HepG2 (cell line): ENCODE data around the gene TUBE1. TPM values are rescaled to one million over a fixed set of nuclear protein-coding genes. Genes with fewer than 3 reads are reported as not detected.
A peak's percentile ranks its signal among the peaks of the same experiment; 100 is the strongest.

Source experiments
- ATAC-seq: fragments of 200-7000 bp; cut with Tn5 transposase; 3 replicates; pipeline ENCODE4 v1.9.1; 2020; ENCODE audit warnings: mild to moderate bottlenecking, moderate library complexity
- BruUV-seq: library from RNA; stranded (reverse); fragments of 400-500 nt; replicated peaks from 2 replicates; lab custom pipeline; 2021; lab: Mats Ljungman, UMichigan
- CTCF ChIA-PET: fragments of 300-600 bp; formaldehyde crosslinking; extraction: SDS; loops from one replicate; lab custom pipeline; 2021; ENCODE audit warnings: low total read pairs, inconsistent platforms, low intra/inter-chr PET ratio; lab: Yijun Ruan, JAX
- POLR2A ChIA-PET: fragments of 350-600 bp; sonication (Branson Sonifier 250); formaldehyde crosslinking; loops from one replicate; lab custom pipeline; 2020; ENCODE audit warnings: antibody characterized with exemption, inconsistent platforms; lab: Yijun Ruan, JAX
- DNase-seq: peaks from one replicate; pipeline ENCODE4 v3.0.0-alpha.2; 2015; ENCODE audit warnings: low spot score
- FAIRE-seq: peaks from 3 replicates; lab custom pipeline; 2011; peaks lifted over from hg19 to GRCh38; lab: Jason Lieb, UNC
- H2AFZ ChIP-seq: one replicate; pipeline ENCODE4 v1.6.1; 2011; ENCODE audit warnings: low read length, inconsistent platforms
- H3K27ac ChIP-seq: fragments of 300-600 bp; 3 replicates; pipeline ENCODE4 v1.8.0; 2011; ENCODE audit warnings: mixed run types, mild to moderate bottlenecking, mixed read lengths, low read length, inconsistent platforms; ENCODE audit not compliant: insufficient read depth; ENCODE audit errors: extremely low read length
- H3K27me3 ChIP-seq, 2 experiments: fragments of 200-600 bp in 1 of 2; 2 replicates in 1 of 2; 3 replicates in 1 of 2; pipeline versions ENCODE4 v1.6.0 to v1.8.0; 2011; ENCODE audit warnings: low read length in 2 of 2, mild to moderate bottlenecking in 2 of 2, moderate library complexity in 2 of 2, inconsistent platforms in 1 of 2; ENCODE audit not compliant: insufficient read depth in 2 of 2, control insufficient read depth in 1 of 2
- H3K36me3 ChIP-seq, 2 experiments: fragments of 200-600 bp in 1 of 2; replicated peaks in 1 of 2; 2 replicates in 1 of 2; 3 replicates in 1 of 2; pipeline versions ENCODE4 v1.5.1 to v1.8.0; 2011; ENCODE audit warnings: low read length in 2 of 2, inconsistent platforms in 1 of 2; ENCODE audit not compliant: insufficient read depth in 2 of 2, control insufficient read depth in 1 of 2
- H3K4me1 ChIP-seq: 2 replicates; pipeline ENCODE4 v1.5.1; 2012; ENCODE audit warnings: low read length, inconsistent platforms; ENCODE audit not compliant: insufficient read depth
- H3K4me2 ChIP-seq: 2 replicates; pipeline ENCODE4 v1.6.0; 2011; ENCODE audit warnings: low read depth, low read length, inconsistent platforms
- H3K4me3 ChIP-seq, 3 experiments: fragments of 200-600 bp in 1 of 3; sonication (generic), shearing (Covaris generic) in 1 of 3; replicated peaks in 1 of 3; 2 replicates each; pipeline ENCODE4 v1.5.1; 2011 to 2016; ENCODE audit warnings: low read length in 3 of 3, inconsistent platforms in 2 of 3, low read depth in 2 of 3, mild to moderate bottlenecking in 2 of 3, control low read depth in 1 of 3, mixed read lengths in 1 of 3; ENCODE audit not compliant: insufficient read depth in 1 of 3
- H3K79me2 ChIP-seq: one replicate; pipeline ENCODE4 v1.6.1; 2011; ENCODE audit warnings: low read length, inconsistent platforms; ENCODE audit not compliant: insufficient read depth
- H3K9ac ChIP-seq: 2 replicates; pipeline ENCODE4 v1.6.0; 2011; ENCODE audit warnings: mild to moderate bottlenecking, low read depth, low read length, inconsistent platforms; ENCODE audit not compliant: insufficient read depth
- H3K9me3 ChIP-seq: 2 replicates; pipeline ENCODE4 v1.5.1; 2012; ENCODE audit warnings: mild to moderate bottlenecking, low read length
- H4K20me1 ChIP-seq: 2 replicates; pipeline ENCODE4 v1.6.0; 2011; ENCODE audit warnings: inconsistent platforms, mild to moderate bottlenecking, low read length, moderate library complexity; ENCODE audit not compliant: insufficient read depth
- CBX1 ChIP-seq: IDR thresholded peaks from one replicate; pipeline ENCODE4 v1.6.1; 2016; ENCODE audit warnings: antibody characterized with exemption, low read depth
- CC2D1A ChIP-seq: sonication (generic); formaldehyde crosslinking; IDR thresholded peaks from 2 replicates; pipeline ENCODE4 v1.8.1; 2023; ENCODE audit warnings: mild to moderate bottlenecking, missing genetic modification reagents
- DMAP1 ChIP-seq: IDR thresholded peaks from 2 replicates; pipeline ENCODE4 v1.6.1; 2016
- ESRRA ChIP-seq: sonication (generic); formaldehyde crosslinking; IDR thresholded peaks from 2 replicates; pipeline ENCODE4 v1.5.1; 2020; ENCODE audit warnings: mild to moderate bottlenecking, low read depth, missing genetic modification reagents
- KAT8 ChIP-seq: IDR thresholded peaks from 2 replicates; pipeline ENCODE4 v1.6.1; 2016; ENCODE audit warnings: missing genetic modification reagents, missing compliant biosample characterization
- MAFF ChIP-seq: IDR thresholded peaks from 2 replicates; pipeline ENCODE4 v1.6.1; 2011; ENCODE audit warnings: low read depth, low read length, improper control_type of control experiment
- MAFK ChIP-seq, 2 experiments: IDR thresholded peaks in 1 of 2; conservative IDR thresholded peaks in 1 of 2; 2 replicates each; pipeline ENCODE4 v1.6.1; 2011; ENCODE audit warnings: improper control_type of control experiment in 2 of 2, low read length in 2 of 2
- NAIF1 ChIP-seq: sonication (generic); formaldehyde crosslinking; IDR thresholded peaks from 2 replicates; pipeline ENCODE4 v1.5.0; 2020; ENCODE audit warnings: mild to moderate bottlenecking, missing genetic modification reagents, borderline replicate concordance
- YEATS2 ChIP-seq: sonication (generic); formaldehyde crosslinking; IDR thresholded peaks from 2 replicates; pipeline ENCODE4 v1.4.0; 2020; ENCODE audit warnings: missing genetic modification reagents, borderline replicate concordance
- ZNF572 ChIP-seq: sonication (generic); formaldehyde crosslinking; IDR thresholded peaks from 2 replicates; pipeline ENCODE4 v1.5.1; 2020; ENCODE audit warnings: mild to moderate bottlenecking, missing genetic modification reagents
- WGBS: methylation state at CpG from one replicate; pipeline ENCODE4 v1.1.6; 2017; ENCODE audit warnings: low lambda C conversion rate; 5-methylcytosine and 5-hydroxymethylcytosine counted together
- in situ Hi-C: cut with HindIII; loops from 2 replicates; pipeline ENCODE4 v1.10.0; 2017; ENCODE audit warnings: low pct_unique_long_range_greater_than_20kb; ENCODE audit not compliant: extremely low pct_ligation_motif_present
- intact Hi-C: fragments of 100-400 bp; cut with micrococcal nuclease; formaldehyde crosslinking; loops from one replicate; pipeline ENCODE4 v1.10.0; 2022; ENCODE audit not compliant: unreplicated experiment
- polyA plus RNA-seq, 8 experiments: library from polyadenylated mRNA; depleted of rRNA in 3 of 8; stranded (reverse) in 7 of 8; unstranded in 1 of 8; fragments of >200 nt; fragmentation: Illumina TruSeq in 4 of 8; extraction: Trizol in 4 of 8; gene quantifications; 2 replicates each; pipeline versions ENCODE4 v1.2.1 to v1.2.3, GENCODE V29; 2011 to 2016; ENCODE audit warnings: low read depth in 4 of 8, missing spikeins in 1 of 8, mixed read lengths in 1 of 8; ENCODE audit not compliant: insufficient read depth in 1 of 8
- total RNA-seq, 5 experiments: library from RNA; depleted of rRNA; stranded (reverse); fragments of >200 nt; fragmentation: Illumina TruSeq; extraction: Trizol; gene quantifications; 2 replicates each; pipeline ENCODE4 v1.2.3, GENCODE V29; 2016; ENCODE audit warnings: low read depth in 1 of 5
- TF ChIP-seq, protein P1 (sequence below): sonication (generic); formaldehyde crosslinking; IDR thresholded peaks from 2 replicates; pipeline ENCODE4 v1.4.0; 2020; ENCODE audit warnings: missing genetic modification reagents, mild to moderate bottlenecking, borderline replicate concordance

TUBE1 gene
- total and polyA plus RNA-seq, 2 of the 13 experiments (the other 11 are each of a cell fraction or from before 2014, with no cell fraction given), result 17.3 to 22.6 TPM

DNA sequence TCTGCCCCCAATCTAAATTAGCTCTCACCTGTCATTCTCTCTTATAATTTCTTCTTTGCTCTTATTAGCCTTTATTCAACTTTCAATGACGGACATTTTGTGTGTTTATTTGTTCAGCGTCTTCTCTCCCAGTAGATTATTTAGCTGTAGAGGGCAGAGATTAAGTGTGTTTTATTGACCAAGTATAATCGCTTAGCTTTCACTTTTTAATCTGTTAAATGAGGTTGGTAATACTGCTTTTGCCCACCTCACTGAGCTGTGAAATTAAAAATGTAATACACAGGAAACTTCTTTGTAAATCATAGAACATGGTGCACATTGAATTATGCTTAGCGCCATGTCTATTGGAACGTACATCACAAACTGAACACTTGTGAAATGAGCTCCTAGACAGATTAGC, 36.9 kb downstream of the TUBE1 start:
- 64% methylated on average over 5 of the region's 5 CpGs for WGBS
- ChIA-PET POLR2A (no interaction called here), CTCF (no interaction called here)
- no peak for DNase-seq
- no peak overlapping the region for H2AFZ ChIP-seq
- H3K4me1 ChIP-seq, result peaks cover 18% of the 10 kb centered on the region; the same call in 1 of the 2 replicates
- H3K9ac ChIP-seq, result no peak overlapping the region
- no peak overlapping the region for H3K27ac ChIP-seq
- no peak overlapping the region for H3K4me2 ChIP-seq
- FAIRE-seq, result no peak
- peaks cover 0 to 11% of the 10 kb centered on the region in 2 experiments; a peak in 2 of 5 replicates for H3K27me3 ChIP-seq
- no peaks in the 10 kb centered on the region for H4K20me1 ChIP-seq
- H3K9me3 ChIP-seq, result no peaks in the 10 kb centered on the region
- H3K79me2 ChIP-seq, result no peaks in the 10 kb centered on the region
- intact Hi-C loops (no loop called here), in situ Hi-C loops (no loop called here)
- BruUV-seq, result no TSS peak
- H3K4me3 ChIP-seq, result no peak overlapping the region
- TF ChIP-seq MAFF (peak; percentile 22; the same call in 1 of the 2 replicates), ESRRA (no peak), MAFK (conservative IDR thresholded peaks at IDR 0.05 in 1 of 2, IDR thresholded peaks at IDR 0.05 in 1 of 2; ENCODE audit: low read length in 2 of 2) (peak; percentile 51 to 58)
- no peaks in the 10 kb centered on the region for H3K36me3 ChIP-seq
- no peak for ATAC-seq

DNA sequence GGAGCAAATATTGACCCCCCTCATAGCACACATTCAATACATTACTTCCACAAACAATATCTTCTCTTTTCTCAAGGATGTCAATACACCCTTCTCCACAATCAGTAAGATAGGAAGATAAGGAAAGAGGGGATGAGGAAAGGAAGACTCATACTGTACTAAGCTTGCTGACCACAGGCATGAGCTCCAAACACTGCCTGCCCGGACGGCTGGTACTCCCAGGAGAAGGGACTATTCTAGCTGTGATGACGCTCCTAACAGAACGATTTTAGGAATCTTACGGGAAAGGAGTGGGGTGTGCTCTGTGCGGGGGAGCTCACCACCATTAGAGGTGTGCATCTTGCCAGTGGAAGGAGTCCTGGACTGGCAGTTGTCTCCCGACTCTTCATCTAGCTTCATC, 37.3 kb downstream of the TUBE1 start:
- ATAC-seq (no peak), DNase-seq (no peak), FAIRE-seq (no peak)
- Histone ChIP-seq H2AFZ (no peak overlapping the region), H3K9me3 (no peaks in the 10 kb centered on the region), H3K27me3 (peaks cover 0 to 11% of the 10 kb centered on the region in 2 experiments; a peak in 2 of 5 replicates), H3K9ac (no peak overlapping the region), H4K20me1 (no peaks in the 10 kb centered on the region), H3K4me1 (peaks cover 18% of the 10 kb centered on the region; the same call in 1 of the 2 replicates), H3K36me3 (no peaks in the 10 kb centered on the region), H3K4me2 (no peak overlapping the region), H3K4me3 (no peak overlapping the region), H3K79me2 (no peaks in the 10 kb centered on the region), H3K27ac (no peak overlapping the region)
- in situ Hi-C loops, result no loop called here
- WGBS, result 59% methylated on average over 7 of the region's 7 CpGs
- no TSS peak for BruUV-seq
- CTCF ChIA-PET, result no interaction called here
- intact Hi-C loops, result no loop called here
- POLR2A ChIA-PET, result no interaction called here
- TF ChIP-seq KAT8 (CRISPR knock-in tag) (no peak), ZNF572 (no peak), YEATS2 (CRISPR knock-in tag) (no peak), DMAP1 (CRISPR knock-in tag) (no peak), CBX1 (no peak), NAIF1 (CRISPR knock-in tag) (no peak), CC2D1A (no peak)
- TF ChIP-seq, protein P1, sequence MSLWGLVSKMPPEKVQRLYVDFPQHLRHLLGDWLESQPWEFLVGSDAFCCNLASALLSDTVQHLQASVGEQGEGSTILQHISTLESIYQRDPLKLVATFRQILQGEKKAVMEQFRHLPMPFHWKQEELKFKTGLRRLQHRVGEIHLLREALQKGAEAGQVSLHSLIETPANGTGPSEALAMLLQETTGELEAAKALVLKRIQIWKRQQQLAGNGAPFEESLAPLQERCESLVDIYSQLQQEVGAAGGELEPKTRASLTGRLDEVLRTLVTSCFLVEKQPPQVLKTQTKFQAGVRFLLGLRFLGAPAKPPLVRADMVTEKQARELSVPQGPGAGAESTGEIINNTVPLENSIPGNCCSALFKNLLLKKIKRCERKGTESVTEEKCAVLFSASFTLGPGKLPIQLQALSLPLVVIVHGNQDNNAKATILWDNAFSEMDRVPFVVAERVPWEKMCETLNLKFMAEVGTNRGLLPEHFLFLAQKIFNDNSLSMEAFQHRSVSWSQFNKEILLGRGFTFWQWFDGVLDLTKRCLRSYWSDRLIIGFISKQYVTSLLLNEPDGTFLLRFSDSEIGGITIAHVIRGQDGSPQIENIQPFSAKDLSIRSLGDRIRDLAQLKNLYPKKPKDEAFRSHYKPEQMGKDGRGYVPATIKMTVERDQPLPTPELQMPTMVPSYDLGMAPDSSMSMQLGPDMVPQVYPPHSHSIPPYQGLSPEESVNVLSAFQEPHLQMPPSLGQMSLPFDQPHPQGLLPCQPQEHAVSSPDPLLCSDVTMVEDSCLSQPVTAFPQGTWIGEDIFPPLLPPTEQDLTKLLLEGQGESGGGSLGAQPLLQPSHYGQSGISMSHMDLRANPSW, result no peak
